Epithelial cell of prostate (primary cell): ENCODE data around the gene GRAP2.
A peak's percentile ranks its signal among the peaks of the same experiment; 100 is the strongest.

Source experiments
- DNase-seq: peaks from one replicate; pipeline ENCODE4 v3.0.0-alpha.2; 2011; ENCODE audit warnings: low read depth, low spot score
- H3K27ac ChIP-seq: fragments of 450-650 bp; 2 replicates; pipeline ENCODE4 v1.5.1; 2017; ENCODE audit warnings: mild to moderate bottlenecking

Gene GRAP2

GRCh38 chr22:39959640-39960447 lies 59.0 kb downstream of the GRAP2 start, which contains the start of gene TMA7B:
TMA7B (plus strand) TSS chr22:39960397; CDS start chr22:39964375, 3,978 bp downstream.
- H3K27ac ChIP-seq, result peak within 1 kb of the TSS; percentile 37
- no peak for DNase-seq

DNA sequence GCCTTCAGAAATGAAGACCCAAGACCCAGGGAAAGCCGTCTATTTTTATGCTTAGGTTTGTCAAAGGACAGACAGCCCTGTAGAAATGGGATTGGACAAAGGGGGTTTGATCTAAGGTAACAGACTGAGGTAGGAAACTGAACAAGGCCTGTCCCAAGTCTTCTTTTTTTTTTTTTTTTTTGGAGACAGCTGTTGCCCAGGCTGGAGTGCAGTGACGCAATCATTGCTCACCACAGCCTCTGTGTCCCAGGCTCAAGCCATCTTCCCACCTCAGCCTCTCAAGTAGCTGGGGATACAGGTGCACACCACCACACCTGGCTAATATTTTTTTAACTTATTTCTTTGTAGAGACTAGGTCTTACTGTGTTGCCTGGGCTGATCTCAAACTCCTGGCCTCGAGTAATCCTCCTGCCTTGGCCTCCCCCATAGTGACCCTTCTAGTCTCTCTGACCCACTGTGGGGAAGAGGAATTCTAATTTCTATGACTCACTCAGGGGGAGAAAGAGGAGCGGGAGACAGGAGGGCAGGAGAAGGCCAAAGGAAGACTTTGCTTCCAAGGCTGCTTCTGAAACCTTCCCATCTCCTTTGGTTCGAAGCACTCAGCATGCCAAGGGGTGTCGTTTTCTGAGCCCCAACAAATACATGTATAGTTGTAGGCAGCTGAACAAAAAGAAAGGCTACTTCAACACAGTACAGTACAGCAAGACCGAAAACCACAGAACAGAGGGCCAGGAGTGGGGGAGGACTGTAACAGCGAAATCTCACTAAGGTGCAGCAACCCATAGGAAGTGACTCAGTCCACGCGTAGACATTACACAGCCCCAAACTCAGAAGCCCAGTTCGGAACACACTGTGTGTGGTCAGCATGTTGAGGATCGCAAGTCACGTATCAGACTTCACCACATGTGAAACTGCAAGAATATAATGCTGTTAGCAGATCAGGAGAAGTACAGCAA lies 60.2 kb downstream of the GRAP2 start:
- peak overlapping the region; percentile 37 for H3K27ac ChIP-seq
- DNase-seq, result no peak

- H3K27ac ChIP-seq, result peak overlapping the region; percentile 37
These were observed 61.2 kb downstream of the GRAP2 start for GRCh38 chr22:39962071-39962470.

GRCh38 chr22:39965748-39966147 lies 64.9 kb downstream of the GRAP2 start:
- H3K27ac ChIP-seq, result no peak overlapping the region
- DNase-seq, result no peak

More at GRCh38 chr22:39962071-39962470, 61.2 kb downstream of the GRAP2 start:
- no peak for DNase-seq

GRCh38 chr22:39966470-39966869 lies 65.6 kb downstream of the GRAP2 start:
- peak overlapping the region; percentile 61 for H3K27ac ChIP-seq
- no peak for DNase-seq

GRCh38 chr22:39967103-39967829 lies 66.4 kb downstream of the GRAP2 start:
- H3K27ac ChIP-seq, result peak overlapping the region; percentile 61
- no peak for DNase-seq

- DNase-seq, result no peak
- H3K27ac ChIP-seq, result no peak overlapping the region
These were observed 67.4 kb downstream of the GRAP2 start for GRCh38 chr22:39967996-39968972.

DNA sequence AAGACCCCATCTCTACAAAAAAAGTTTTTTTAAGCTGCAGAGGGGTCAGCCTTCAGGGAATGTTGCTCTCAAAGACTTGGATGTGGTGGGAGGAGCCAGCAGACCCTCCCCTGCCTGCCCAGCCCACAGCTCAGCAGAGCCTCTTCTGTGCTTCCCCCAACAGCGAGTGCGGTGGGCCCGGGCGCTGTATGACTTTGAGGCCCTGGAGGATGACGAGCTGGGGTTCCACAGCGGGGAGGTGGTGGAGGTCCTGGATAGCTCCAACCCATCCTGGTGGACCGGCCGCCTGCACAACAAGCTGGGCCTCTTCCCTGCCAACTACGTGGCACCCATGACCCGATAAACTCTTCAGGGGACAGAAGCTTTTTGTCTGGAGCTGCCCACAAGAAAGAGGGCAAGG lies 69.9 kb downstream of the GRAP2 start:
- no peak overlapping the region for H3K27ac ChIP-seq

DNA sequence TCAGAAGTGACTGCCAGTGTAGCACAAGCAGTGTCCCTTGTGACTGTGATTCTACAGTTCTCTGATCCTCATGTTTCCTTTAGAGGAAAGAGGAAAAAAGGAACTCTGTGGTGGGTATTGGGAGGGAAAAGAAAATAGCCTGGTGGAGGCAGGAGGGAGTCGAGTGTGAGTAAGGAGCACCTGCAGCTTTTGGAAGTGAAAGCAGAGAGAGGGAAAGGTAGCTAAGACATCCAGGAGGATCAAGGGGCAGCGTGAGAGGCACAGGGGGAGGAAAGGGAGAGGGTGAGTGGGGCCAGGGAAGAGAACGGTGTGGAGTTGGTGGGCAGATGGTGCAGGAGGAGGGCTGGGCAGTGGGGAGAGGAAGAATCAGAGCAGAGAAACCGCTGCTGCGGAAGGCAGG lies 71.8 kb downstream of the GRAP2 start:
- no peak for DNase-seq

More for the DNA sequence above, 69.9 kb downstream of the GRAP2 start:
- no peak for DNase-seq

DNA sequence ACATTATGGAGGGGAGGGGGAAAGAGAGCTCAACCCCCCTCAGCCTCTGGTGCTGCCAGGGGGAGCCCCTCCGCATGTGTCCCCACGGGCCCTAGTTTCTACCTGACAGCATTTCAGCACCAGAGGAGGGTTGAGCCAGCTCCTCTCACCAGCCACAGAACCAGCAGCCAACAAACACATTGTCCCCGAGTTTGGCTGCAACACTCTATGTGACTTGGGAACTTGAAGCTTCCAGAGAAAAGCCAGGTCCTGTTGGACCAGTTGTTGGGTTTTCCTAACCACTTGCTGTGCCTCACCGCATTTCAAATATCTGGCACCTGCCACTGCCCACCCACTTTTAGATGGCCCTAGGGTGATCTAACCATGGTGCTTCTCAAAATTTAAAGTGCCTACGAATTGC lies 72.8 kb downstream of the GRAP2 start:
- H3K27ac ChIP-seq, result no peak overlapping the region
- DNase-seq, result no peak

More for the DNA sequence above, 71.8 kb downstream of the GRAP2 start:
- H3K27ac ChIP-seq, result no peak overlapping the region

DNA sequence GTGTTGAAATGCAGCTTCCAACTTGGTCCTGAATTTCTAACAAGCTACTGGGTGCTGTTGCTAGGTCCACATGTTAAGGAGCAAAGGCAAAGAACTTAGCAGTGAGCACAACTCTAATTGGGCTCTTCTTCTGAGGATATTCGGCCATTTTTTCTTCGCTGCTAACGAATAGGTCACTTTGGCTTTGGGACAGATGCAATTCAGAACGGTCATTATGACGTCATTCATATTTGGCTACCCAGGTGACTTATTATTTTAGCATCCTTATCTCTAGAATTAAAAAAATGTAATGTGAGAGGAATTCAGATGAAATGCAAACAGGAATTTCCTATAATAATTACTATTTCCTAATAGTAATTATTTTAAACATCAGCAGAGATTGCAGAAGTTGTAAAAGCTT lies 73.2 kb downstream of the GRAP2 start:
- no peak for DNase-seq
- no peak overlapping the region for H3K27ac ChIP-seq

- no peak for DNase-seq
- H3K27ac ChIP-seq, result no peak overlapping the region
These were observed 78.2 kb downstream of the GRAP2 start for GRCh38 chr22:39979048-39979447.

- no peak overlapping the region for H3K27ac ChIP-seq
These were observed 78.6 kb downstream of the GRAP2 start for GRCh38 chr22:39979458-39979857.

GRCh38 chr22:39980596-39980995 lies 79.7 kb downstream of the GRAP2 start:
- no peak overlapping the region for H3K27ac ChIP-seq
- DNase-seq, result no peak

More at GRCh38 chr22:39979458-39979857, 78.6 kb downstream of the GRAP2 start:
- no peak for DNase-seq

- H3K27ac ChIP-seq, result no peak overlapping the region
- DNase-seq, result no peak
These were observed 82.5 kb downstream of the GRAP2 start for GRCh38 chr22:39983346-39983745.

DNA sequence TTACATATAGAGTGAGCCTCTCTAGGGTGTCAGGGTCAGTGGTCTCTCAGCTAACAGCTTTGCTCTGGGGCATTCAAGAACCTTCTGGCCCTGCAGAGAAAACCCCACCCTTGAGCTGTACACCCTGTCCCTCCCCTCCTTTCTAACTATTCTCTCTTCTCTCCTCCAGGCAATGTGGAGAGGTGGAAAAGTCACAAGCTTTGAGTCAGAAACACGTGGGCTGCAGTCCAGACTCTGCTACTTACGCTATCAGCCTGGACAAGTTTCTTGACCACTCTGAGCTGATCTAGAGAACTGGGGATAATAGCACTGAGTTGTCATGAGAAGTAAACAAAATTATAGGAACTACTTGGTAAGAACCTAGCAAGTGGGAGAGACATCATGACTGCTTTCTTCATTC lies 83.1 kb downstream of the GRAP2 start:
- peak overlapping the region; percentile 67 for H3K27ac ChIP-seq
- no peak for DNase-seq

DNA sequence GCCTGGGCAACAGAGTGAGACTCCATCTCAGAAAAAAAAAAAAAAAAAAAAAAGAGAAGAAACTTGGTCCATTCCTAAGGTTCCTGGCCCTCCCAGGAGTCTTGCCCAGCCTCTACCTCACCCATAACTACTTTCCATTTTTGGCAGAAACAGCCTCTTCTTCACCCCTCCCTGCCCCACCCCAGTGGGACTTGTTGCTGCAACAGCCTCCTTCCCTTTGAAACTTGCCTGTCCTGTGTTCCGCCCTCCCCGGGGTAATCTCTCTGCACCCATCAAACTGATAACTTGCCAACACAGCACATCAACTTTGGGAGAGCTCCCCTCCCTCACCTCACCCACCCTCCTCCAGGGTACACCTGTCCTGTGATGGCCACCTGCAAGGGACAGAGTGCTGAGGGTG lies 83.9 kb downstream of the GRAP2 start:
- no peak for DNase-seq
- peak overlapping the region; percentile 67 for H3K27ac ChIP-seq

DNA sequence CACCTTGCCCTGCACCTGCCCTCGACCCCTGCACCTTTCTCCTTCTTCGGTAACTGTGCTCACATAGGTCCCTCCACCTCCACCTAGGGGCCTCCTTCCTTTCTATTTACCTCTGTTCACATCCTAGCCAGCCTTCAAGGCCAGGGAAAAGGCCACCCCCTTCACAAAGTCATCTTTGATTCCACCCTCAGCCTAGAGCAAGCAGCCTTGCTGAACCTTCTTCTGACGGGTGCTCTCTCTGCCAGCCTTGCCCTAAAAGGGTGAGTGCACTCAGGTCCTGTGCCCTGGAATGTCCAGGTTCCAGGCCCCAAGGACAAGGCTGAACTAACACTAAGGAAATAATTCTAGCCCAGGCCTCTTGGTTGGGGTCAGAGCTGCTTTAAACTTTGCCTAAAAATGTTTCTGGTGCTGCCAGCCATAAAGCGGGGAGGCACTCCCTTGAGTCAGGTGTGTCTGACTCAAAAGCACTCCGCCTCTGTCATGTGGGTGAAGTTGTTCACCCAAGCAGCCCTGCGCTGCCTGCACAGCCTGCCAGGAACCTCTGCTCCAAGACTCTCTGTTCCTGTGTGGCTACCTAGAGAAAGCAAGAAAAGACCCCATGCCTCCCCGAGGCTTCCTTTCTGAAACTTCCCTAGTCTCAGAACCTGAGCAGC lies 84.6 kb downstream of the GRAP2 start:
- H3K27ac ChIP-seq, result peak overlapping the region; percentile 67
- peak; percentile 39 for DNase-seq
